Measurements from ENCODE around the gene ATRIP. TPM values are rescaled to one million over a fixed set of nuclear protein-coding genes. Genes with fewer than 3 reads are reported as not detected.
A peak's percentile ranks its signal among the peaks of the same experiment; 100 is the strongest.

The ATRIP gene
- polyA plus RNA-seq, 1 donor (not counting 4 experiments of a cell fraction or from before 2014, with no cell fraction given) = 9.7 TPM

GRCh38 chr3:48466386-48467109, 20.0 kb downstream of the ATRIP start:
- peak overlapping the region; percentile 98 for H3K27ac ChIP-seq (ENCODE audit: control insufficient read depth, insufficient read depth, low read length)
- dilution Hi-C loops (cut with MboI; ENCODE audit: extremely low pct_ligation_motif_present, low sequenced_read_pairs) = no loop called here
- peak overlapping the region; percentile 93 for H3K9ac ChIP-seq (ENCODE audit: control insufficient read depth, extremely low read depth, insufficient read depth, low read length)
- peak overlapping the region; percentile 35 to 64 (median 56) for H3K4me3 ChIP-seq (ENCODE audit: control insufficient read depth in 2 of 3, extremely low read depth in 1 of 3, insufficient read depth in 2 of 3, low read depth in 1 of 3, low read length in 3 of 3)
- DNase-seq (ENCODE audit: low read depth, low spot score) (no peak), FAIRE-seq (no peak)
- no peaks in the 10 kb centered on the region for H3K9me1 ChIP-seq (ENCODE audit: control insufficient read depth, extremely low read depth, insufficient read depth, low read length)
- peaks cover 44% of the 10 kb centered on the region for H3K79me2 ChIP-seq (ENCODE audit: control insufficient read depth, insufficient read depth, low read length)
- H4K20me1 ChIP-seq (ENCODE audit: control insufficient read depth, extremely low read depth, insufficient read depth, low read length) = no peaks in the 10 kb centered on the region
- H3K4me1 ChIP-seq (ENCODE audit: control insufficient read depth, extremely low read depth, insufficient read depth, low read length) = peaks cover 34% of the 10 kb centered on the region
- H3K9me3 ChIP-seq (ENCODE audit: control insufficient read depth, low read depth, low read length) = no peaks in the 10 kb centered on the region
- TF ChIP-seq CTCF (optimal IDR thresholded peaks at IDR 0.05 in 1 of 3, IDR thresholded peaks at IDR 0.05 in 1 of 3, conservative IDR thresholded peaks at IDR 0.05 in 1 of 3; ENCODE audit: extremely low read depth in 1 of 3, insufficient read depth in 2 of 3, low read length in 3 of 3) (no peak), EZH2 (IDR thresholded peaks at IDR 0.05; ENCODE audit: low read length) (no peak)
- H3K4me2 ChIP-seq (ENCODE audit: control insufficient read depth, extremely low read depth, insufficient read depth, low read depth, low read length) = peak overlapping the region; percentile 63
- H3K27me3 ChIP-seq (ENCODE audit: control insufficient read depth, extremely low read depth, insufficient read depth, low read length) = no peaks in the 10 kb centered on the region
- peaks cover 8 to 27% of the 10 kb centered on the region in 2 experiments for H3K36me3 ChIP-seq (ENCODE audit: control insufficient read depth in 2 of 2, extremely low read depth in 1 of 2, insufficient read depth in 2 of 2, low read length in 2 of 2)
- H2AFZ ChIP-seq (ENCODE audit: control insufficient read depth, low read length) = peak overlapping the region; percentile 38

GRCh38 chr3:48467110-48467454, 20.5 kb downstream of the ATRIP start:
- Histone ChIP-seq H4K20me1 (ENCODE audit: control insufficient read depth, extremely low read depth, insufficient read depth, low read length) (no peaks in the 10 kb centered on the region), H3K9ac (ENCODE audit: control insufficient read depth, extremely low read depth, insufficient read depth, low read length) (peak overlapping the region; percentile 93), H3K4me1 (ENCODE audit: control insufficient read depth, extremely low read depth, insufficient read depth, low read length) (peaks cover 39% of the 10 kb centered on the region), H3K9me1 (ENCODE audit: control insufficient read depth, extremely low read depth, insufficient read depth, low read length) (no peaks in the 10 kb centered on the region), H3K9me3 (ENCODE audit: control insufficient read depth, low read depth, low read length) (no peaks in the 10 kb centered on the region), H2AFZ (ENCODE audit: control insufficient read depth, low read length) (no peak overlapping the region), H3K4me3 (ENCODE audit: control insufficient read depth in 2 of 3, extremely low read depth in 1 of 3, insufficient read depth in 2 of 3, low read depth in 1 of 3, low read length in 3 of 3) (peak overlapping the region in 2 of 3 experiments; percentile 56 to 64), H3K27me3 (ENCODE audit: control insufficient read depth, extremely low read depth, insufficient read depth, low read length) (no peaks in the 10 kb centered on the region), H3K79me2 (ENCODE audit: control insufficient read depth, insufficient read depth, low read length) (peaks cover 49% of the 10 kb centered on the region), H3K4me2 (ENCODE audit: control insufficient read depth, extremely low read depth, insufficient read depth, low read depth, low read length) (peak overlapping the region; percentile 63), H3K27ac (ENCODE audit: control insufficient read depth, insufficient read depth, low read length) (peak overlapping the region; percentile 98), H3K36me3 (ENCODE audit: control insufficient read depth in 2 of 2, extremely low read depth in 1 of 2, insufficient read depth in 2 of 2, low read length in 2 of 2) (peaks cover 8 to 27% of the 10 kb centered on the region in 2 experiments)
- DNase-seq (ENCODE audit: low read depth, low spot score) = no peak
- dilution Hi-C loops (cut with MboI; ENCODE audit: extremely low pct_ligation_motif_present, low sequenced_read_pairs) = no loop called here
- no peak for TF ChIP-seq CTCF (optimal IDR thresholded peaks at IDR 0.05 in 1 of 3, IDR thresholded peaks at IDR 0.05 in 1 of 3, conservative IDR thresholded peaks at IDR 0.05 in 1 of 3; ENCODE audit: extremely low read depth in 1 of 3, insufficient read depth in 2 of 3, low read length in 3 of 3)
- no peak for TF ChIP-seq EZH2 (IDR thresholded peaks at IDR 0.05; ENCODE audit: low read length)
- FAIRE-seq = no peak
